T-helper 17 cell (primary cell): ENCODE measurements around the gene S100PBP. TPM values are rescaled to one million over a fixed set of nuclear protein-coding genes. Genes with fewer than 3 reads are reported as not detected.
"Not testable (repeated sequence)": the region's sequence is repeated elsewhere in the genome, so short reads cannot be mapped to it uniquely, and the experiment has no call there.

Experiments used
- ATAC-seq: fragments of 150-1000 bp; cut with Tn5 transposase; 2 replicates; pipeline ENCODE4 v1.10.0; 2021; ENCODE audit warnings: mild to moderate bottlenecking, moderate library complexity
- DNase-seq, 3 donors: peaks; one replicate each; pipeline versions ENCODE4 v3.0.0 to v3.0.0-alpha.2; 2020 to 2021
- H3K9me3 ChIP-seq: one replicate; pipeline ENCODE4 v1.7.0; 2013; ENCODE audit warnings: low read length, mild to moderate bottlenecking; ENCODE audit not compliant: control insufficient read depth, poor library complexity, severe bottlenecking
- H3K27ac Mint-ChIP-seq: one replicate; pipeline ENCODE4 v1.8.0; 2022; ENCODE audit warnings: mild to moderate bottlenecking, moderate library complexity, mixed read lengths
- H3K27me3 Mint-ChIP-seq: one replicate; pipeline ENCODE4 v1.8.0; 2022; ENCODE audit warnings: mixed read lengths
- H3K36me3 Mint-ChIP-seq: one replicate; pipeline ENCODE4 v1.8.0; 2022; ENCODE audit warnings: low read depth, mixed read lengths
- H3K4me1 Mint-ChIP-seq: one replicate; pipeline ENCODE4 v1.8.0; 2022; ENCODE audit warnings: mild to moderate bottlenecking, mixed read lengths
- H3K4me3 Mint-ChIP-seq: one replicate; pipeline ENCODE4 v1.8.0; 2022; ENCODE audit warnings: mild to moderate bottlenecking, moderate library complexity, mixed read lengths
- total RNA-seq, 4 donors: library from RNA in 2 of 4; stranded (reverse) in 2 of 4; gene quantifications; one replicate each; pipeline ENCODE4 v1.2.3 and lab custom pipeline; 2022 to 2026

S100PBP gene
- total RNA-seq, 2 donors from 2014 or later = 32.5 to 35.5 TPM

DNA sequence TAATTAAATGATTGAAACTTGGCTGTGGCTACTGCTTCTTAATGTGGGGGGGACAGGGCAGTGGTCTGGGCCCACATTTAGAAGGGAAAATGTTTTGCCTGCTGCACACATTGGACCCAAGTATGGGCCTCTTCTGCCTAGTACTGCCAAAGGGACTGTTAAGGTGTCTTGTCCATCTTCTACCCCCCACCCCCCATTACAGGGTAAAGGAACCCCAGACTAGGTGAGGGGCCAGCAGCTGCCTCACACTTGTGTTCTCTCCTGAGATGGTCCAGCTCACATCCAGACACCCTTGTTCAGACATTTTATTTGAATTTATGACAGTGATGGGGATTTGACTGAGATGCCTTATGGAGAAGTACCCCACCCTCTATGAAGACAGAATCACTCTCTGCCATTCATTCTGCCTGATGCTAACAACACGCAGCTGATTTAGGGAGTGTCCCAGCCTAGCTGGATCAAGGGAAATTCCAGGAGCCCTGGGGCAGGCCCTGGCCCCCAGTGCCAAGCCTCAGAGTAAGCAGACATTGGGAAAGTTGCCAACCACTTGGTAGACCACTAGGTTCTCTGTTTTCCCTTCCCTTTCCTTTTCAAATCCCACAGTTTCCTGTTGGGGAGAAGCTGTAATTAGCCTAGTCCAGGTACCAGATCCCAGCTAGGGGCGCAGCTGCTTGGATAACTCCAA lies 42.4 kb upstream of the S100PBP start:
- ATAC-seq (no peak), DNase-seq (no peak)
- H3K9me3 ChIP-seq = no peaks in the 10 kb centered on the region
- peaks cover 9% of the 10 kb centered on the region for H3K4me1 Mint-ChIP-seq
- H3K27me3 Mint-ChIP-seq = no peaks in the 10 kb centered on the region
- peak overlapping the region; percentile 19 for H3K27ac Mint-ChIP-seq
- H3K36me3 Mint-ChIP-seq = no peaks in the 10 kb centered on the region
- no peak overlapping the region for H3K4me3 Mint-ChIP-seq

- H3K27me3 Mint-ChIP-seq = no peaks in the 10 kb centered on the region
- H3K4me3 Mint-ChIP-seq = no peak overlapping the region
- H3K27ac Mint-ChIP-seq = peak overlapping the region; percentile 19
- no peaks in the 10 kb centered on the region for H3K9me3 ChIP-seq
- no peak for ATAC-seq
- no peaks in the 10 kb centered on the region for H3K36me3 Mint-ChIP-seq
- DNase-seq = no peak
- peaks cover 9% of the 10 kb centered on the region for H3K4me1 Mint-ChIP-seq
These were observed 41.7 kb upstream of the S100PBP start for GRCh38 chr1:32775640-32776337.

- DNase-seq (no peak), ATAC-seq (no peak)
- Mint-ChIP-seq H3K27me3 (no peaks in the 10 kb centered on the region), H3K27ac (no peak overlapping the region), H3K36me3 (peaks cover under 1% of the 10 kb centered on the region), H3K4me1 (peaks cover 2% of the 10 kb centered on the region), H3K4me3 (no peak overlapping the region)
- H3K9me3 ChIP-seq = no peaks in the 10 kb centered on the region
These were observed 38.2 kb upstream of the S100PBP start for GRCh38 chr1:32779242-32779641.

- Mint-ChIP-seq H3K4me3 (no peak overlapping the region), H3K36me3 (peaks cover 5% of the 10 kb centered on the region), H3K27ac (no peak overlapping the region), H3K27me3 (no peaks in the 10 kb centered on the region), H3K4me1 (peaks cover 3% of the 10 kb centered on the region)
- H3K9me3 ChIP-seq = no peaks in the 10 kb centered on the region
- ATAC-seq (no peak), DNase-seq (no peak)
These were observed 37.4 kb upstream of the S100PBP start for GRCh38 chr1:32780005-32780404.

GRCh38 chr1:32780628-32781234 lies 36.7 kb upstream of the S100PBP start:
- DNase-seq (no peak), ATAC-seq (no peak)
- H3K4me3 Mint-ChIP-seq = no peak overlapping the region
- peaks cover 5% of the 10 kb centered on the region for H3K36me3 Mint-ChIP-seq
- H3K4me1 Mint-ChIP-seq = peaks cover 3% of the 10 kb centered on the region
- H3K27ac Mint-ChIP-seq = no peak overlapping the region
- no peaks in the 10 kb centered on the region for H3K27me3 Mint-ChIP-seq
- H3K9me3 ChIP-seq = no peaks in the 10 kb centered on the region

GRCh38 chr1:32782086-32782485 lies 35.4 kb upstream of the S100PBP start:
- Mint-ChIP-seq H3K4me3 (no peak overlapping the region), H3K27ac (no peak overlapping the region), H3K4me1 (peaks cover 3% of the 10 kb centered on the region), H3K27me3 (no peaks in the 10 kb centered on the region), H3K36me3 (peaks cover 5% of the 10 kb centered on the region)
- DNase-seq = no peak
- no peaks in the 10 kb centered on the region for H3K9me3 ChIP-seq
- no peak for ATAC-seq

GRCh38 chr1:32783851-32784250 lies 33.6 kb upstream of the S100PBP start:
- ATAC-seq (no peak), DNase-seq (no peak)
- Mint-ChIP-seq H3K4me3 (no peak overlapping the region), H3K4me1 (peaks cover 3% of the 10 kb centered on the region), H3K36me3 (peaks cover 5% of the 10 kb centered on the region), H3K27ac (no peak overlapping the region), H3K27me3 (no peaks in the 10 kb centered on the region)
- H3K9me3 ChIP-seq = no peaks in the 10 kb centered on the region

DNA sequence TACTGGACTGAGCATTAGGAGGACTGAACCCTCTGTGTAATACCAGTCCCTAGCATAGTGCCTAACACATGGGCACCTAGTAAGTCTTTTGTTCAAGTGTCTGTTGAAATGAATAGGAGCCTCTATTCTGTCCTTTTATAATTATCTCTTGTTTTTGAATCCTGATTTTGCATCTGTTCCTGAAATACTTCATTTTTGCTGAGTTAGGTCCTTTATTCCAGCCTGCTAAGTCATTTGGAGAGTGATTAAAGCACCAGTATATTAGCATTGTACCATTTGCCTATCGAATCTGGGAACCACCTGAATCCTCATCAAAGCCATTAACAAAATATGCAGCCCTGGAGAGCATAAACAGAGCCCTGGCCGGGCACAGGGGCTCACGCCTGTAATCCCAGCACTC lies 32.6 kb upstream of the S100PBP start:
- Mint-ChIP-seq H3K4me1 (peaks cover 3% of the 10 kb centered on the region), H3K4me3 (no peak overlapping the region), H3K27me3 (no peaks in the 10 kb centered on the region), H3K27ac (peak overlapping the region; percentile 11), H3K36me3 (peaks cover 5% of the 10 kb centered on the region)
- H3K9me3 ChIP-seq = no peaks in the 10 kb centered on the region
- no peak for ATAC-seq
- no peak for DNase-seq

DNA sequence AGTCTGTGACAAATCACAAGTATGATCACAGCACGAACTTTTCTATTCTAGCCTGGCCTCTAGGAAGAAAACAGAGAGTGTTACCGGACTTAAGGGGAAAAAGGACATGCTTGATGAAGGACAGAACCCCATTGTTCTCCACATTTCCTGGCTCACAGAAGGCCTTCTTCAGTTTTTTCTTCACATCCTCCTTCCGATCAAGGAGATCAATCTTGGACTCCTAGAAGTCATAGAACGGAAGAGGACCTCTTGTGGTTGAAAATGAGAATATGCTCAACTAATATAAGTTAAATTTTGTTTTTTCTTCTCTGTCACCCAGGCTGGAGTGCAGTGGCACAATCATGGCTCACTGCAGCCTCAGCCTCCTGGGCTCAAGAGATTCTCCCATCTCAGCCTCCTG lies 30.6 kb upstream of the S100PBP start:
- Mint-ChIP-seq H3K27ac (no peak overlapping the region), H3K36me3 (peaks cover 5% of the 10 kb centered on the region)
- no peak for ATAC-seq

DNA sequence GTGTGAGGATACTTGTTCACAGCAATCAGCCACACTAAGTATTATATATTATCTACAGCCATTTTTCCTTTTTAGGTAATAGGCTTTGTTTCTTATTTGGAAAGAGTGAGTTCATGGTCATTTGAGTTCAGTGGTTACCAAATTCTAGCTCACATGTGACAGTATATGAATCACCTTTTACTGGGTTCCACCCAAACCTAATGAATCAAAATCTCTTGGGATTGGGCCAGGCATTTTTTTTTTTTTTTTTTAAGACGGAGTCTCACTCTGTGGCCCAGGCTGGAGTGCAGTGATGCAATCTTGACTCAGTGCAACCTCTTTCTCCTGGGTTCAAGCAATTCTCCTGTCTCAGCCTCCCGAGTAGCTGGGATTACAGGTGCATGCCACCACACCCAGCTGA lies 28.1 kb upstream of the S100PBP start:
- not testable (repeated sequence) for H3K4me3 Mint-ChIP-seq, H3K4me1 Mint-ChIP-seq, DNase-seq, H3K27ac Mint-ChIP-seq, H3K27me3 Mint-ChIP-seq, ATAC-seq, H3K9me3 ChIP-seq, H3K36me3 Mint-ChIP-seq

More for the DNA sequence above, 30.6 kb upstream of the S100PBP start:
- no peak for DNase-seq
- H3K9me3 ChIP-seq = no peaks in the 10 kb centered on the region
- H3K4me3 Mint-ChIP-seq = no peak overlapping the region
- H3K4me1 Mint-ChIP-seq = peaks cover 3% of the 10 kb centered on the region
- H3K27me3 Mint-ChIP-seq = no peaks in the 10 kb centered on the region

GRCh38 chr1:32791881-32792280 lies 25.6 kb upstream of the S100PBP start:
- Mint-ChIP-seq H3K4me3 (no peak overlapping the region), H3K27me3 (no peaks in the 10 kb centered on the region), H3K27ac (no peak overlapping the region), H3K36me3 (peaks cover 2% of the 10 kb centered on the region), H3K4me1 (peaks cover 7% of the 10 kb centered on the region)
- DNase-seq (no peak), ATAC-seq (no peak)
- H3K9me3 ChIP-seq = no peaks in the 10 kb centered on the region

DNA sequence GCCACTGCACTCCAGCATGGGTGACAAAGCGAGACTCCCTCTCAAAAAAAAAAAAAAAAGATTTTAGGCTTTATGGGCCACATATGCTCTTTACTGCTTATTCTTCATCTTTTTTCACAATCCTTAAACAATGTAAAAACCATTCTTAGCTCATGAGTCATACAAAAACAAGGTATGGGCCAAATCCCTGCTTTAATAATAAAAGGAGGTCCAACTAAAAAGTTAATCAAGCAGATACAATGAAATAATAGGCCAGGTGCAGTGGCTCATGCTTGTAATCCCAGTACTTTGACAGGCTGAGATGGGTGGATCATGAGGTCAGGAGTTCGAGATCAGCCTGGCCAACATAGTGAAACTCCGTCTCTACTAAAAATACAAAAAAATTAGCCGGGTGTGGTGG lies 21.7 kb upstream of the S100PBP start:
- not testable (repeated sequence) for DNase-seq, H3K27ac Mint-ChIP-seq, H3K9me3 ChIP-seq, ATAC-seq, H3K36me3 Mint-ChIP-seq, H3K4me3 Mint-ChIP-seq, H3K27me3 Mint-ChIP-seq
- H3K4me1 Mint-ChIP-seq = peaks cover 30% of the 10 kb centered on the region

- ATAC-seq = no peak
- DNase-seq = no peak
- peaks cover 6% of the 10 kb centered on the region for H3K36me3 Mint-ChIP-seq
These were observed 20.0 kb upstream of the S100PBP start for GRCh38 chr1:32797456-32797855.

More at GRCh38 chr1:32797456-32797855, 20.0 kb upstream of the S100PBP start:
- no peaks in the 10 kb centered on the region for H3K9me3 ChIP-seq
- H3K4me3 Mint-ChIP-seq = no peak overlapping the region
- H3K27me3 Mint-ChIP-seq = no peaks in the 10 kb centered on the region
- peak overlapping the region; percentile 66 for H3K27ac Mint-ChIP-seq
- peaks cover 40% of the 10 kb centered on the region for H3K4me1 Mint-ChIP-seq
